Thyroid gland (tissue), 4 donors: ENCODE measurements around the gene CHMP2A.

Experiments used
- CTCF ChIP-seq, 6 experiments: fragments of 200-600 bp in 3 of 6; fragments of 450-650 bp in 3 of 6; sonication (generic) in 3 of 6; IDR thresholded peaks; one replicate each; pipeline ENCODE4 v1.5.1; 2016 to 2019; ENCODE audit warnings: antibody characterized with exemption in 6 of 6, mild to moderate bottlenecking in 2 of 6, inconsistent platforms in 1 of 6, moderate library complexity in 1 of 6
- POLR2A ChIP-seq, 2 donors: fragments of 450-650 bp; IDR thresholded peaks; one replicate each; pipeline ENCODE4 v1.6.1; 2017; ENCODE audit warnings: antibody characterized with exemption in 2 of 2, mild to moderate bottlenecking in 2 of 2, moderate library complexity in 1 of 2

GRCh38 chr19:58521651-58522050 lies 33.3 kb downstream of the CHMP2A start:
- TF ChIP-seq POLR2A (IDR thresholded peaks at IDR 0.05) (no peak), CTCF (IDR thresholded peaks at IDR 0.05) (no peak)
